ENCODE results near the gene TMEM200A. TPM values are rescaled to one million over a fixed set of nuclear protein-coding genes. Genes with fewer than 3 reads are reported as not detected.

The TMEM200A gene
- polyA plus RNA-seq, 1 of the 3 experiments (the other 2 are of a cell fraction), result 32.6 TPM

DNA sequence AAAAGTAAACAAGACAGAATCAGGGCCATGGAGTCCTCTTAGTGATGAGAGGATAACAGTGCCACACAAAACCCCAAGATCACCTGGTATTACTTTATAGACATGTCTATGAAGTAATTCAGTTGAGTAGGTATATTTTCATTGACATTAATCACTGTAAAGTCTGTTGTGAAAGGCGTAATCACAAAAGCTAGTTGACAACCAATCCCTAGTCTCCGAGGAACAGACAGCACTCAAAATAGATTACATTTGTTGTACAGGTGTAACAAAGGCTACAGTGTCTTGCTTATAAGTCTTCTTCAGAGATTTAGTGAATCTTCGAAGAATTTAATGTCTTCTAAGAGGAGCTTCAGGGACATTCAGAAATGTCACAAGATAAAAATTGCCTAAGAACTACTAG, 120.1 kb downstream of the TMEM200A start (continued):
- TF ChIP-seq, protein P1, sequence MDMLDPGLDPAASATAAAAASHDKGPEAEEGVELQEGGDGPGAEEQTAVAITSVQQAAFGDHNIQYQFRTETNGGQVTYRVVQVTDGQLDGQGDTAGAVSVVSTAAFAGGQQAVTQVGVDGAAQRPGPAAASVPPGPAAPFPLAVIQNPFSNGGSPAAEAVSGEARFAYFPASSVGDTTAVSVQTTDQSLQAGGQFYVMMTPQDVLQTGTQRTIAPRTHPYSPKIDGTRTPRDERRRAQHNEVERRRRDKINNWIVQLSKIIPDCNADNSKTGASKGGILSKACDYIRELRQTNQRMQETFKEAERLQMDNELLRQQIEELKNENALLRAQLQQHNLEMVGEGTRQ (IDR thresholded peaks at IDR 0.05; ENCODE audit: borderline replicate concordance, low read depth, low read length), result no peak
- TF ChIP-seq GATA2 (CRISPR knock-in tag; IDR thresholded peaks at IDR 0.05) (no peak), RAD21 (IDR thresholded peaks at IDR 0.05; ENCODE audit: low read length) (no peak), RFX5 (IDR thresholded peaks at IDR 0.05; ENCODE audit: low read length) (no peak), CHD2 (IDR thresholded peaks at IDR 0.05; ENCODE audit: low read length, partially characterized antibody) (no peak)

DNA sequence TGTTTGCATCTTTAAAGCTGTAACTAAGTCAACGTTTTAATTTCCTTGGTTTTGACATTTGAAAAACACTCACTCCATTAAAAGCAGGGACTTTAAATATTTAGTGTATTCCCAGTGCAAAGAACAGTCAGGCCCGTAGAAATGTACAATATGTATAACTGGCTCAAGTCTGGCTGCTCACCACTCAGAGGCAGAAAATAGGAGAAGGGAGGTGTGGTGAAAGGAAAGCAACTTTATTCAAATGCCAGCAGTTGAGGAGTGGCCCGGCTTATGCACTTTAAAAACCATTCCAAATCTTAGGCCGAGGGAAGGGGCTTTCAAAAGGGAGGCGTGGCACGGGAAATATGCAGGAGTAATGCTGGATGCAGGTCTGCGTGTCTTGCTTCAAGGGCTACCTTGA, 120.6 kb downstream of the TMEM200A start:
- CTCF ChIA-PET, result no interaction called here
- H3K27ac ChIP-seq (ENCODE audit: low read depth in 2 of 2, low read length in 1 of 2), result no peak overlapping the region

More for the DNA sequence above, 120.6 kb downstream of the TMEM200A start:
- Histone ChIP-seq H3K9ac (no peak overlapping the region), H3K27me3 (ENCODE audit: insufficient read depth) (no peaks in the 10 kb centered on the region), H3F3A (replicated peaks; ENCODE audit: insufficient read depth) (peaks cover 16% of the 10 kb centered on the region), H3K36me3 (replicated peaks in 1 of 2; ENCODE audit: control insufficient read depth in 1 of 2, insufficient read depth in 2 of 2, low read length in 1 of 2) (no peaks in the 10 kb centered on the region), H3K9me3 (0 out of 2 replicates have a peak, but pooled peaks cover 2% of the 10 kb centered on the region), H3K4me3 (ENCODE audit: low read depth in 2 of 2, low read length in 1 of 2) (no peak overlapping the region), H3K79me2 (ENCODE audit: insufficient read depth) (no peaks in the 10 kb centered on the region), H3K4me2 (no peak overlapping the region), H2AFZ (ENCODE audit: low read depth) (no peak overlapping the region), H3K9me2 (no peaks in the 10 kb centered on the region), H3K4me1 (ENCODE audit: control insufficient read depth in 1 of 2, insufficient read depth in 2 of 2, low read depth in 1 of 2, low read length in 1 of 2) (0 out of 4 replicates have a peak, but pooled peaks cover 0 to 8% of the 10 kb centered on the region in 2 experiments), H4K20me1 (ENCODE audit: insufficient read depth) (no peaks in the 10 kb centered on the region)
- DNase-seq, result no peak
- POLR2A ChIA-PET, result no interaction called here
- WGBS (ENCODE audit: low lambda C conversion rate), result 38% methylated on average over 7 of the region's 7 CpGs
- TF ChIP-seq RFX5 (IDR thresholded peaks at IDR 0.05; ENCODE audit: low read length) (no peak), TEAD4 (IDR thresholded peaks at IDR 0.05; ENCODE audit: borderline replicate concordance, insufficient read depth) (no peak), FOXM1 (IDR thresholded peaks at IDR 0.05; ENCODE audit: low read depth) (no peak), RAD21 (IDR thresholded peaks at IDR 0.05; ENCODE audit: low read length) (no peak), TCF12 (IDR thresholded peaks at IDR 0.05) (no peak), SIN3A (IDR thresholded peaks at IDR 0.05; ENCODE audit: borderline replicate concordance, low read depth, low read length) (no peak), RXRA (IDR thresholded peaks at IDR 0.05; ENCODE audit: borderline replicate concordance, low read depth) (no peak), NFIC (IDR thresholded peaks at IDR 0.05; ENCODE audit: borderline replicate concordance) (no peak), EP300 (IDR thresholded peaks at IDR 0.05; ENCODE audit: borderline replicate concordance in 1 of 2, low read depth in 1 of 2, low read length in 1 of 2) (no peak), SMC3 (IDR thresholded peaks at IDR 0.05; ENCODE audit: low read depth, low read length) (no peak), NRF1 (IDR thresholded peaks at IDR 0.05; ENCODE audit: low read depth, low read length) (no peak)
- TF ChIP-seq, protein P1 (IDR thresholded peaks at IDR 0.05; ENCODE audit: borderline replicate concordance, low read depth, low read length), result no peak
- TF ChIP-seq, protein P2, sequence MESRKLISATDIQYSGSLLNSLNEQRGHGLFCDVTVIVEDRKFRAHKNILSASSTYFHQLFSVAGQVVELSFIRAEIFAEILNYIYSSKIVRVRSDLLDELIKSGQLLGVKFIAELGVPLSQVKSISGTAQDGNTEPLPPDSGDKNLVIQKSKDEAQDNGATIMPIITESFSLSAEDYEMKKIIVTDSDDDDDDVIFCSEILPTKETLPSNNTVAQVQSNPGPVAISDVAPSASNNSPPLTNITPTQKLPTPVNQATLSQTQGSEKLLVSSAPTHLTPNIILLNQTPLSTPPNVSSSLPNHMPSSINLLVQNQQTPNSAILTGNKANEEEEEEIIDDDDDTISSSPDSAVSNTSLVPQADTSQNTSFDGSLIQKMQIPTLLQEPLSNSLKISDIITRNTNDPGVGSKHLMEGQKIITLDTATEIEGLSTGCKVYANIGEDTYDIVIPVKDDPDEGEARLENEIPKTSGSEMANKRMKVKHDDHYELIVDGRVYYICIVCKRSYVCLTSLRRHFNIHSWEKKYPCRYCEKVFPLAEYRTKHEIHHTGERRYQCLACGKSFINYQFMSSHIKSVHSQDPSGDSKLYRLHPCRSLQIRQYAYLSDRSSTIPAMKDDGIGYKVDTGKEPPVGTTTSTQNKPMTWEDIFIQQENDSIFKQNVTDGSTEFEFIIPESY (IDR thresholded peaks at IDR 0.05; ENCODE audit: borderline replicate concordance, low read depth), result no peak
- TF ChIP-seq, protein P3, sequence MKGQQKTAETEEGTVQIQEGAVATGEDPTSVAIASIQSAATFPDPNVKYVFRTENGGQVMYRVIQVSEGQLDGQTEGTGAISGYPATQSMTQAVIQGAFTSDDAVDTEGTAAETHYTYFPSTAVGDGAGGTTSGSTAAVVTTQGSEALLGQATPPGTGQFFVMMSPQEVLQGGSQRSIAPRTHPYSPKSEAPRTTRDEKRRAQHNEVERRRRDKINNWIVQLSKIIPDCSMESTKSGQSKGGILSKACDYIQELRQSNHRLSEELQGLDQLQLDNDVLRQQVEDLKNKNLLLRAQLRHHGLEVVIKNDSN (IDR thresholded peaks at IDR 0.05; ENCODE audit: borderline replicate concordance, low read depth), result no peak
- TF ChIP-seq, protein P4, sequence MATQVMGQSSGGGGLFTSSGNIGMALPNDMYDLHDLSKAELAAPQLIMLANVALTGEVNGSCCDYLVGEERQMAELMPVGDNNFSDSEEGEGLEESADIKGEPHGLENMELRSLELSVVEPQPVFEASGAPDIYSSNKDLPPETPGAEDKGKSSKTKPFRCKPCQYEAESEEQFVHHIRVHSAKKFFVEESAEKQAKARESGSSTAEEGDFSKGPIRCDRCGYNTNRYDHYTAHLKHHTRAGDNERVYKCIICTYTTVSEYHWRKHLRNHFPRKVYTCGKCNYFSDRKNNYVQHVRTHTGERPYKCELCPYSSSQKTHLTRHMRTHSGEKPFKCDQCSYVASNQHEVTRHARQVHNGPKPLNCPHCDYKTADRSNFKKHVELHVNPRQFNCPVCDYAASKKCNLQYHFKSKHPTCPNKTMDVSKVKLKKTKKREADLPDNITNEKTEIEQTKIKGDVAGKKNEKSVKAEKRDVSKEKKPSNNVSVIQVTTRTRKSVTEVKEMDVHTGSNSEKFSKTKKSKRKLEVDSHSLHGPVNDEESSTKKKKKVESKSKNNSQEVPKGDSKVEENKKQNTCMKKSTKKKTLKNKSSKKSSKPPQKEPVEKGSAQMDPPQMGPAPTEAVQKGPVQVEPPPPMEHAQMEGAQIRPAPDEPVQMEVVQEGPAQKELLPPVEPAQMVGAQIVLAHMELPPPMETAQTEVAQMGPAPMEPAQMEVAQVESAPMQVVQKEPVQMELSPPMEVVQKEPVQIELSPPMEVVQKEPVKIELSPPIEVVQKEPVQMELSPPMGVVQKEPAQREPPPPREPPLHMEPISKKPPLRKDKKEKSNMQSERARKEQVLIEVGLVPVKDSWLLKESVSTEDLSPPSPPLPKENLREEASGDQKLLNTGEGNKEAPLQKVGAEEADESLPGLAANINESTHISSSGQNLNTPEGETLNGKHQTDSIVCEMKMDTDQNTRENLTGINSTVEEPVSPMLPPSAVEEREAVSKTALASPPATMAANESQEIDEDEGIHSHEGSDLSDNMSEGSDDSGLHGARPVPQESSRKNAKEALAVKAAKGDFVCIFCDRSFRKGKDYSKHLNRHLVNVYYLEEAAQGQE (IDR thresholded peaks at IDR 0.05; ENCODE audit: low read depth, low read length), result no peak
